ENCODE measurements around the gene JMJD8.

The JMJD8 gene, protein sequence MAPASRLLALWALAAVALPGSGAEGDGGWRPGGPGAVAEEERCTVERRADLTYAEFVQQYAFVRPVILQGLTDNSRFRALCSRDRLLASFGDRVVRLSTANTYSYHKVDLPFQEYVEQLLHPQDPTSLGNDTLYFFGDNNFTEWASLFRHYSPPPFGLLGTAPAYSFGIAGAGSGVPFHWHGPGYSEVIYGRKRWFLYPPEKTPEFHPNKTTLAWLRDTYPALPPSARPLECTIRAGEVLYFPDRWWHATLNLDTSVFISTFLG

DNA sequence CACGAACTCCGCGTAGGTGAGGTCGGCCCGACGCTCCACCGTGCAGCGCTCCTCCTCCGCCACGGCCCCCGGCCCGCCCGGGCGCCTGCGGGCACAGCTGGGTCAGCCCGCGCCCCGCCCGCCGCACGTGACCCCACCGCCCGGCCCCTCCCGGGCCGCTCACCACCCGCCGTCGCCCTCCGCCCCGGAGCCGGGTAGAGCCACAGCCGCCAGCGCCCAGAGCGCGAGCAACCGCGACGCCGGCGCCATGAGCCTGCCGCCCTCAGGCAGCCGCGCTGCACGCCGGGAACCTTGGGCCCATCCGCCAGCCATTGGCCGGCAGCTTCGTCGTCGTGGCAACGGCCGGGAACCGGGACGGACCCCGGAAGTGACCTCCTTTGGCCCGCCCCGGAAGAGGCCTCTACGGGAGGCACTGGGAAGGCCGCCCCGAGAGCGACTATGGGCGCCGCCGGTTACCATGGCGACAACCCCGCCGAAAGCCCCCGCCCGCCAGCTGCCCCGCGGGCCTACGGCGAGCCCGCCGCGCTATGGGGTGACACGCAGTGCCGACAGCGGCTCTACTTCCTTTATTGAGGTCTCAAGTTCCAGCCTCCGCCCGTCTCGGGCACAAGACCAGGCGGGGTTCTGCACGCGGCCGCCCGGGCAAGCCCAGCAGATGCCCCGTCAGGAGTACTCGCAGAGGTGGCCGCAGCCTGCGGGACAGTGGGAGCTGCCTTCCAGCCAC is at the start of gene JMJD8:
Gene JMJD8, minus strand, starts transcription at position 264 of the 724 bp plus-strand sequence. Its CDS starts 15 bp downstream, at position 249.
- peak within 1 kb of the TSS; percentile 91 for H3K27ac ChIP-seq
- TF ChIP-seq, protein P1, sequence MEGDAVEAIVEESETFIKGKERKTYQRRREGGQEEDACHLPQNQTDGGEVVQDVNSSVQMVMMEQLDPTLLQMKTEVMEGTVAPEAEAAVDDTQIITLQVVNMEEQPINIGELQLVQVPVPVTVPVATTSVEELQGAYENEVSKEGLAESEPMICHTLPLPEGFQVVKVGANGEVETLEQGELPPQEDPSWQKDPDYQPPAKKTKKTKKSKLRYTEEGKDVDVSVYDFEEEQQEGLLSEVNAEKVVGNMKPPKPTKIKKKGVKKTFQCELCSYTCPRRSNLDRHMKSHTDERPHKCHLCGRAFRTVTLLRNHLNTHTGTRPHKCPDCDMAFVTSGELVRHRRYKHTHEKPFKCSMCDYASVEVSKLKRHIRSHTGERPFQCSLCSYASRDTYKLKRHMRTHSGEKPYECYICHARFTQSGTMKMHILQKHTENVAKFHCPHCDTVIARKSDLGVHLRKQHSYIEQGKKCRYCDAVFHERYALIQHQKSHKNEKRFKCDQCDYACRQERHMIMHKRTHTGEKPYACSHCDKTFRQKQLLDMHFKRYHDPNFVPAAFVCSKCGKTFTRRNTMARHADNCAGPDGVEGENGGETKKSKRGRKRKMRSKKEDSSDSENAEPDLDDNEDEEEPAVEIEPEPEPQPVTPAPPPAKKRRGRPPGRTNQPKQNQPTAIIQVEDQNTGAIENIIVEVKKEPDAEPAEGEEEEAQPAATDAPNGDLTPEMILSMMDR (conservative IDR thresholded peaks at IDR 0.05) = no peak

DNA sequence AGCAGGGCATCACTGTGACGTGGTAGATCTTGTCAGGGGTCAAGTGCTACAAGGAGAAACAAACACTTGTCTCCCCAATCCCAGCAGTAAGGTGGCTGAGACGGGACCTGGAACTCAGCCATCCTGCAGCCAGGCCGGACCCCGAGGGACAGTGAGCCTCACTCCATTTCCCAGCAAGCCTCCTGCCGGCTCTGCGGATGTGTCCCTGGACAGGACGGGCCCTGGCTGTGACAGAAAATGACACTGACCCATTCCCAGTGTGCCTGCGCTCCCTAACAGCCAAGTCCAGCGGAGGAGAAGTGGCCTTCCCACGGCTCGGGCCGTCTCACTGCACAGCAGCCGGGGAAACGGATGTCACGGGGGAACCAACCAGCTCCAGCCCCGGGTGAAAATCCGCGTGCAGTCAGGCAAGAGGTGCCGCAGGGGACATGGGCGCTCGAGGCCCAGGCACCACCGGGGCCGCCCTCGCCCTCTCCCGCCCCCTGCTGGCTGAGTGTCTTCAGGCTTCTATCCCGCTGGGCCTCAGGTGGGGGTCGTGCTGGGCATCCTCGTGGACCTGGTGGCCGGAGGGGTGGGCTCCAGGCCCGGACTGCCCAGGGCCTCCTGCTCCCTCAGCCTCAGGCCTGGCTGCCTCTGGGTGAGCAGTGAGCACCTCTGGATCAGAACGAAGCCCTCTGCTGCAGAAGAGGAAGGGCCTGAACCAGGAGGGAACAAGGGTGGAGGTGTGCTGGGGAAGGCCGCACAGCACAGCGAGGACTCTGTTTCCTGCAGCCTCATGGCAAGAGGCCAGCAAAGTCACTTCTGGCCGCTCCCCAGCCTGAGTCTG is 49.5 kb upstream of the JMJD8 start:
- no peak overlapping the region for H3K27ac ChIP-seq
- TF ChIP-seq, protein P1 (conservative IDR thresholded peaks at IDR 0.05) = no peak

DNA sequence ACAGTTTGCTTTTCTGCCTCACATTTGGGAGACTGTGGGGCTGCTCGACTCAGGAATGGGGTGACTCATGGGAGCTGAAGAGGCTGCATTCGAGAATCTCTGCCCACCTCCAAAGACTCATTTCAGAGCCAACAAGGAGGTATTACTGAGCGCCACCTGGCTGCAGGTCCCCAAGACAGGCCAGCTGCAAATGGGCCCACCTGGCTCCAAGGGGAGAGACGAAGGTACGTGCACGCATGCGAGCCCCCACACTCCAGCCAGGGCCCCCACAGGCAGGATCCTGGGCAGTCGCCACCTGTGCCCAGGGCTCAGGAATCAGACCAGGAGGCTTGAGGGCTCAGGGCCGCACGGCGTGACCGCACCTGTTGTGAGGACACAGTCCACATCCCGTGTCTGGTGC is 48.8 kb upstream of the JMJD8 start:
- TF ChIP-seq, protein P1 (conservative IDR thresholded peaks at IDR 0.05) = no peak
- H3K27ac ChIP-seq = no peak overlapping the region

DNA sequence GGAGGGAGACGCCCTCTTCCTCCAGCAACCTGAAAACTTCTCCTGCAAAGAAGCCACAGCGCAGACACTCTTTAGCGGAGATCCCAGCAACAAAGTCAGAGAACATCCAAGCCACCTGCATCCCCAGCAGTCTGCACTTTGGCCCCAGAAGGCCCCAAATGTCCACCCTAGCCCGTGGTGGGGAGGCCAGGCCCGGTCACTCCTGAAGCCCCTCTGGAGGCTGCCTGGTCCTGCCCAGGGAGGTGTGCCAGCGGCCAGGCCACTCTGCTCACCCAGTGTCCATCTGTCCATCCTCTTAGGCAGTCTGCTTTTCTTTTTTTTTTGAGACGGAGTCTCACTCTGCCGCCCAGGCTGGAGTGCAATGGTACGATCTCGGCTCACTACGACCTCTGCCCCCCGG is 48.2 kb upstream of the JMJD8 start:
- no peak overlapping the region for H3K27ac ChIP-seq
- TF ChIP-seq, protein P1 (conservative IDR thresholded peaks at IDR 0.05) = no peak

DNA sequence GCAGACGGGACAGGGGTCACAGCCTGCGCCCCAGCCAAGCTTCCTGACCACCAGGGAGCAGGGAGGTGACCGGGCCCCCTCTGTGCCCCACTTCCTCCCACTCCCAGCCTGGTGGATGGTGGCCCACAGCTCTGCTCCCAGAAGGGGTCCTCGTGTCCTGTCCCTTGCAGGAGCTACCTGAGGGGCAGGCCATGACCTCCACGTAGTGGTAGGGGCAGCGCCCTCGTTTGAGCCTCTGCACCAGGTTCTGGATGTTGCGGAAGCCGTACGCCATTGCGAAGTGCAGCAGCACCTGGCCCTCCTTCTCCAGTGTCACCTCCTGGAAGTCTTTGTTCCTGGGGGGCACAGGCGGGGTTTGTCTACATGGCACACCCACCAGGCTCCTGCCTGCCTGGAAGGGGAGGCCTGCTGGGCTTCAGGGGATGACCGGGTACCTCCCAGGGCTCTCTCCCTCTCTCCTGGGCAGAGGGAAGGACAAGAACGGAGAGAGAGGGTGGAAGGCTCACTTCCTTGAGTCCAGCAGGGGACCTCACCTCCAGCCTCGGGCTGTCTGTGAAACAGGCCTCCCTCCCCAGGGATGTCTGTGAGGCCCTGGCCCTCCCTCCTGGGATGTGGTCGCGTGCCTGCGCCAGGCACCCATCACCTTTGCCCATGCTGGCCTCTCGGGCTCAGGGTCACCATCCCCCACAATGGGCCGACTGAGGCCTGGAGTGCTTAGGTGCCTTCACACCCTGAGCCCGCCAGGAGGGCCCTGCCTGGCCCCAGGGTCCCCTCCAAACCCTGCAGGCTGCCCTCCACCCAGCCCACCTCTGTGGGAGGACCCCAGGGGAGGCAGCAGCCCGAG is 46.8 kb upstream of the JMJD8 start:
- H3K27ac ChIP-seq = no peak overlapping the region
- TF ChIP-seq, protein P1 (conservative IDR thresholded peaks at IDR 0.05) = no peak

DNA sequence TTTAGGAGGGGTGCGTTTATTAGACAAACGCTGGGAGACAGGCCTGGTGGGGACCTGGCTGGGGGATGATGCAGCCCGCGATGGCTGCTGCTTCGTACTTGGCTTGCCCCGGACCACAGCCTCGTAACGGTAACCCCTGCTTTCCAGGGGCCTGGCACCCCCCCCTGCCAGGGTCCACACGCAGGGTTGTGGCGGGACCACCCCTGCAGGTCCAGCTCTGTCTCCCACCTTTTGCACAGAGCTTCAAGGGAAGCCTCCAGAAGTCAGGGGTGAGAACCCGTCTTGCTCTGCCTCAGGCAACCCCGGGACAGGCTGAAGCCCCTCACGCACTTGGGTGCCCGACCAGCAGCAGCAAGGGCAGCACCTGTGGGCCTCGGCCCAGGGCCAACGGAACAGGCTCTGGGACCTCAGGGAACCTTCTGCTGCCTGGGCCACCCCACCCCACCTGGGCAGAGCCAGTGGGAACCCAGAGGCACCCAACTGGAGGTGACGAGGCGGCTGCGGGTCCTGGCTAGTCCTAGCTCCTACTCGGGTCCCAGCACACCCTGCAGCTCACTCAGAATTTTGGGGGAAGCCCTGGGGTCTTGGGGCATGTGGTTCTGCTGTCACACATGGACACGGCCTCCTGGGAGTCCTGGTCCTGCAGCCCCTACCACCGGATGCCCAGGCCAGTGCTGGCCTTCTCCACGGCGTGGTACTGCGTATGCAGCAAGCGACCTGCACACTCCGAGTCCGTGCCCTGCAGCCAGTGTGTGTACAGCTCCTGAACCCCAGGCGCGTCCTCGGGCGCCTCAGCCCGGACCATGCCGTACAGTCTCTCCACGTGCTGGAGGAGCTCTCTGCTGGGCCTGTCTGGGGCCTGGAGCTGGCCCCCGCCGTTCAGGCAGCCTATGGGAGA is 45.9 kb upstream of the JMJD8 start:
- TF ChIP-seq, protein P1 (conservative IDR thresholded peaks at IDR 0.05) = no peak
- H3K27ac ChIP-seq = peak overlapping the region; percentile 90; the same call in 1 of the 2 replicates

Measured in VCaP (cell line).